ENCODE results near the gene CEBPZ. TPM values are rescaled to one million over a fixed set of nuclear protein-coding genes. Genes with fewer than 3 reads are reported as not detected.
A peak's percentile ranks its signal among the peaks of the same experiment; 100 is the strongest.

The CEBPZ gene
- total and polyA plus RNA-seq, 2 of the 13 experiments (the other 11 are each of a cell fraction or from before 2014, with no cell fraction given) = 14.4 to 117 TPM

DNA sequence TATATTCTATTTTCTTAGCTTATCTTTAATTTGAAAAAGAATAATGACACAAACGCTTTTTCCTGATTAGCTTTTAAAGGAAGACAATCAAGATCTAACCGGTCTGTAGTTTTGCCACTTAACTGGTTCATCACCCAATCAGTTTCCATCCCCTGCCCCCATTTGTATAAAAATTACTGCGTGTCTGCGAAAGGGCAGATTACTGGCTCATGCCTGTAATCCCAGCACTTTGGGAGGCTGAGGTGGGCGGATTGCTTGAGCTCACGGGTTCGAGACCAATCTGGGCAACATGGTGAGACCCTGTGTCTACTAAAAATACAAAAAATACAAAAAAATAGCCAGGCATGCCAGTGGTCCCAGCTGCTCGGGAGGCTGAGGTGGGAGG, 32.7 kb downstream of the CEBPZ start (continued):
- TF ChIP-seq NPAS2 (CRISPR knock-in tag; IDR thresholded peaks at IDR 0.05; ENCODE audit: borderline replicate concordance) (no peak), JDP2 (CRISPR knock-in tag; IDR thresholded peaks at IDR 0.05; ENCODE audit: borderline replicate concordance) (no peak)

- H3K36me3 ChIP-seq (replicated peaks in 1 of 2; ENCODE audit: control insufficient read depth in 1 of 2, insufficient read depth in 2 of 2, low read length in 2 of 2) = peaks cover 3 to 17% of the 10 kb centered on the region in 2 experiments; a peak in 4 of 5 replicates
- peaks cover 38% of the 10 kb centered on the region for H3K79me2 ChIP-seq (ENCODE audit: insufficient read depth, low read length)
- H3K4me2 ChIP-seq (ENCODE audit: low read depth, low read length) = peak within 1 kb of the TSS; percentile 92
- H3K4me3 ChIP-seq (replicated peaks in 1 of 3; ENCODE audit: insufficient read depth in 1 of 3, low read depth in 2 of 3, low read length in 3 of 3) = peak within 1 kb of the TSS; percentile 78 to 91 (median 90)
- WGBS (ENCODE audit: low lambda C conversion rate) = 1% methylated on average over 48 of the region's 72 CpGs
- in situ Hi-C loops (cut with HindIII; ENCODE audit: extremely low pct_ligation_motif_present, low pct_unique_long_range_greater_than_20kb) (no loop called here), intact Hi-C loops (cut with micrococcal nuclease; ENCODE audit: unreplicated experiment) (loop anchor here (2.0 kb wide), 3 partner anchors 28 to 40 kb away; partner anchors contain the start of genes CEBPZ, EIF2AK2 and NDUFAF7)
- BruUV-seq (replicated peaks) = no TSS peak
- H4K20me1 ChIP-seq (ENCODE audit: insufficient read depth, low read length) = no peaks in the 10 kb centered on the region; the same call in 1 of the 2 replicates
- H2AFZ ChIP-seq (ENCODE audit: low read length) = peak within 1 kb of the TSS; percentile 97
- H3K9me3 ChIP-seq (ENCODE audit: low read length) = no peaks in the 10 kb centered on the region
- peaks cover 2 to 3% of the 10 kb centered on the region in 2 experiments; a peak in 1 of 5 replicates for H3K27me3 ChIP-seq (ENCODE audit: control insufficient read depth in 1 of 2, insufficient read depth in 2 of 2, low read length in 2 of 2)
- POLR2A ChIA-PET = interaction anchor here (0.7 to 2.5 kb wide), 8 partner anchors 10 to 112 kb away, joined by 3 to 14 read pairs (median 3); partner anchors contain the start of genes CEBPZ, EIF2AK2, GPATCH11 and HEATR5B
- CTCF ChIA-PET (ENCODE audit: low intra/inter-chr PET ratio, low total read pairs) = no interaction called here
- DNase-seq (ENCODE audit: low spot score) = peak; percentile 80
- peak within 1 kb of the TSS; percentile 70 for H3K27ac ChIP-seq (ENCODE audit: extremely low read length, insufficient read depth, low read length)
- H3K4me1 ChIP-seq (ENCODE audit: insufficient read depth, low read length) = peaks cover 34% of the 10 kb centered on the region
- H3K9ac ChIP-seq (ENCODE audit: insufficient read depth, low read depth, low read length) = peak within 1 kb of the TSS; percentile 90
- ATAC-seq = peak; percentile 87
- peak; percentile 83 for FAIRE-seq
- TF ChIP-seq ZNF547 (CRISPR knock-in tag; IDR thresholded peaks at IDR 0.05) (peak; percentile 99), ZNF605 (CRISPR knock-in tag; IDR thresholded peaks at IDR 0.05) (peak; percentile 97), NCOA2 (CRISPR knock-in tag; IDR thresholded peaks at IDR 0.05) (peak; percentile 9; the same call in 1 of the 2 replicates), IRF2 (CRISPR knock-in tag; IDR thresholded peaks at IDR 0.05) (no peak), ZNF503 (CRISPR knock-in tag; IDR thresholded peaks at IDR 0.05) (peak; percentile 76; the same call in 1 of the 2 replicates), RNF2 (conservative IDR thresholded peaks at IDR 0.05; ENCODE audit: low read depth) (peak; percentile 93), ZNF766 (CRISPR knock-in tag; IDR thresholded peaks at IDR 0.05; ENCODE audit: borderline replicate concordance) (no peak), SMAD1 (CRISPR knock-in tag; IDR thresholded peaks at IDR 0.05; ENCODE audit: borderline replicate concordance, low read depth) (peak; percentile 48; the same call in 1 of the 2 replicates), MTF1 (CRISPR knock-in tag; IDR thresholded peaks at IDR 0.05) (no peak), MED8 (CRISPR knock-in tag; IDR thresholded peaks at IDR 0.05; ENCODE audit: insufficient replicate concordance) (peak; percentile 83), ZNF546 (CRISPR knock-in tag; conservative IDR thresholded peaks at IDR 0.05) (no peak; the same call in none of the 2 replicates)
- TF ChIP-seq, protein P1, sequence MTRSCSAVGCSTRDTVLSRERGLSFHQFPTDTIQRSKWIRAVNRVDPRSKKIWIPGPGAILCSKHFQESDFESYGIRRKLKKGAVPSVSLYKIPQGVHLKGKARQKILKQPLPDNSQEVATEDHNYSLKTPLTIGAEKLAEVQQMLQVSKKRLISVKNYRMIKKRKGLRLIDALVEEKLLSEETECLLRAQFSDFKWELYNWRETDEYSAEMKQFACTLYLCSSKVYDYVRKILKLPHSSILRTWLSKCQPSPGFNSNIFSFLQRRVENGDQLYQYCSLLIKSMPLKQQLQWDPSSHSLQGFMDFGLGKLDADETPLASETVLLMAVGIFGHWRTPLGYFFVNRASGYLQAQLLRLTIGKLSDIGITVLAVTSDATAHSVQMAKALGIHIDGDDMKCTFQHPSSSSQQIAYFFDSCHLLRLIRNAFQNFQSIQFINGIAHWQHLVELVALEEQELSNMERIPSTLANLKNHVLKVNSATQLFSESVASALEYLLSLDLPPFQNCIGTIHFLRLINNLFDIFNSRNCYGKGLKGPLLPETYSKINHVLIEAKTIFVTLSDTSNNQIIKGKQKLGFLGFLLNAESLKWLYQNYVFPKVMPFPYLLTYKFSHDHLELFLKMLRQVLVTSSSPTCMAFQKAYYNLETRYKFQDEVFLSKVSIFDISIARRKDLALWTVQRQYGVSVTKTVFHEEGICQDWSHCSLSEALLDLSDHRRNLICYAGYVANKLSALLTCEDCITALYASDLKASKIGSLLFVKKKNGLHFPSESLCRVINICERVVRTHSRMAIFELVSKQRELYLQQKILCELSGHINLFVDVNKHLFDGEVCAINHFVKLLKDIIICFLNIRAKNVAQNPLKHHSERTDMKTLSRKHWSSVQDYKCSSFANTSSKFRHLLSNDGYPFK (CRISPR knock-in tag; IDR thresholded peaks at IDR 0.05; ENCODE audit: borderline replicate concordance) = peak; percentile 75; the same call in 1 of the 2 replicates
- TF ChIP-seq, protein P2, sequence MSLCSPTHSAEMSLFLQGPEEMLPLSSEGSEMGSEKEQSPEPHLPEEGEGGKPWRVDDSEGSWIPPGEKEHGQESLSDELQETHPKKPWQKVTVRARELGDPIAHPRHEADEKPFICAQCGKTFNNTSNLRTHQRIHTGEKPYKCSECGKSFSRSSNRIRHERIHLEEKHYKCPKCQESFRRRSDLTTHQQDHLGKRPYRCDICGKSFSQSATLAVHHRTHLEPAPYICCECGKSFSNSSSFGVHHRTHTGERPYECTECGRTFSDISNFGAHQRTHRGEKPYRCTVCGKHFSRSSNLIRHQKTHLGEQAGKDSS (CRISPR knock-in tag; IDR thresholded peaks at IDR 0.05; ENCODE audit: borderline replicate concordance, low read depth) = peak; percentile 94
Observed at GRCh38 chr2:37196320-37197195, 34.8 kb downstream of the CEBPZ start, which contains the start of gene CEBPZOS. TSS of gene CEBPZOS (plus strand) at chr2:37196496. CDS start at chr2:37199705, 3,209 bp downstream.
